K562 (cell line): ENCODE results near the gene PERP. TPM values are rescaled to one million over a fixed set of nuclear protein-coding genes. Genes with fewer than 3 reads are reported as not detected.

ENCODE experiments used
- ATAC-seq: fragments of 200-7000 bp; cut with Tn5 transposase; 3 replicates; pipeline ENCODE4 v1.9.1; 2020; ENCODE audit warnings: moderate library complexity
- BruUV-seq: library from RNA; stranded (reverse); fragments of 400-500 nt; replicated peaks from 2 replicates; lab custom pipeline; 2021; lab: Mats Ljungman, UMichigan
- CTCF ChIA-PET: fragments of 300-600 bp; formaldehyde crosslinking; extraction: SDS; loops from one replicate; lab custom pipeline; 2021; ENCODE audit warnings: low intra/inter-chr PET ratio; lab: Yijun Ruan, JAX
- POLR2A ChIA-PET: fragments of 300-600, 350-650 bp; sonication (Branson Sonifier 250); formaldehyde crosslinking; extraction: SDS; loops from one replicate; lab custom pipeline; 2021; ENCODE audit warnings: antibody characterized with exemption, inconsistent platforms; lab: Yijun Ruan, JAX
- DNase-seq, 4 experiments: peaks; one replicate each; pipeline versions ENCODE4 v3.0.0 to v3.0.0-alpha.2; 2011 to 2018; ENCODE audit warnings: low spot score in 3 of 4, mixed read lengths in 3 of 4; ENCODE audit errors: extremely low read depth in 1 of 4
- FAIRE-seq: peaks from 2 replicates; lab custom pipeline; 2011; peaks lifted over from hg19 to GRCh38; lab: Jason Lieb, UNC
- H2AFZ ChIP-seq: 2 replicates; pipeline ENCODE4 v1.6.0; 2011; ENCODE audit warnings: low read depth, low read length, control low read depth, inconsistent platforms
- H3K27ac ChIP-seq: fragments of 200-600 bp; 3 replicates; pipeline ENCODE4 v1.8.0; 2011; ENCODE audit warnings: low read depth, mild to moderate bottlenecking, control low read depth, inconsistent platforms, low read length, moderate library complexity, mixed read lengths; ENCODE audit errors: extremely low read depth
- H3K27me3 ChIP-seq, 2 experiments: fragments of 300-600 bp in 1 of 2; 2 replicates in 1 of 2; 3 replicates in 1 of 2; pipeline versions ENCODE4 v1.6.0 to v1.8.0; 2011; ENCODE audit warnings: inconsistent platforms in 2 of 2, low read length in 2 of 2, mild to moderate bottlenecking in 1 of 2, mixed read lengths in 1 of 2, moderate library complexity in 1 of 2; ENCODE audit not compliant: control insufficient read depth in 2 of 2, insufficient read depth in 2 of 2
- H3K36me3 ChIP-seq: fragments of 300-600 bp; 3 replicates; pipeline ENCODE4 v1.8.0; 2011; ENCODE audit warnings: mild to moderate bottlenecking, low read length, inconsistent platforms; ENCODE audit not compliant: control insufficient read depth, insufficient read depth
- H3K4me1 ChIP-seq, 2 experiments: fragments of 200-600 bp in 1 of 2; replicated peaks in 1 of 2; 2 replicates in 1 of 2; 3 replicates in 1 of 2; pipeline versions ENCODE4 v1.5.1 to v1.8.0; 2011; ENCODE audit warnings: inconsistent platforms in 2 of 2, low read length in 2 of 2, mild to moderate bottlenecking in 1 of 2, mixed read lengths in 1 of 2, moderate library complexity in 1 of 2; ENCODE audit not compliant: control insufficient read depth in 2 of 2, insufficient read depth in 2 of 2
- H3K4me2 ChIP-seq: 2 replicates; pipeline ENCODE4 v1.6.1; 2011; ENCODE audit warnings: low read length, control low read depth, inconsistent platforms, mixed read lengths; ENCODE audit not compliant: insufficient read depth
- H3K4me3 ChIP-seq: fragments of 200-600 bp; sonication (generic), shearing (Covaris generic); 2 replicates; pipeline ENCODE4 v1.5.1; 2016; ENCODE audit warnings: control low read depth, inconsistent platforms
- H3K79me2 ChIP-seq: fragments of 200-600 bp; 3 replicates; pipeline ENCODE4 v1.8.0; 2011; ENCODE audit warnings: low read length, inconsistent platforms; ENCODE audit not compliant: control insufficient read depth, insufficient read depth
- H3K9ac ChIP-seq, 2 experiments: 2 replicates each; pipeline versions ENCODE4 v1.6.0 to v1.6.1; 2011; ENCODE audit warnings: low read depth in 2 of 2, low read length in 2 of 2, control low read depth in 1 of 2, inconsistent platforms in 1 of 2, mild to moderate bottlenecking in 1 of 2, mixed read lengths in 1 of 2; ENCODE audit not compliant: insufficient read depth in 1 of 2
- H3K9me1 ChIP-seq: one replicate; pipeline ENCODE4 v1.6.0; 2011; ENCODE audit warnings: inconsistent platforms, mild to moderate bottlenecking, low read length, moderate library complexity; ENCODE audit not compliant: control insufficient read depth, insufficient read depth
- H3K9me3 ChIP-seq: replicated peaks from 2 replicates; pipeline ENCODE4 v1.5.1; 2011; ENCODE audit warnings: low read depth, low read length, inconsistent platforms; ENCODE audit not compliant: control insufficient read depth, insufficient read depth
- H4K20me1 ChIP-seq: replicated peaks from 2 replicates; pipeline ENCODE4 v1.6.1; 2011; ENCODE audit warnings: low read length, inconsistent platforms, mixed read lengths; ENCODE audit not compliant: control insufficient read depth, insufficient read depth
- CREBBP ChIP-seq: IDR thresholded peaks from one replicate; pipeline ENCODE4 v1.6.1; 2012; ENCODE audit warnings: low read depth, mild to moderate bottlenecking, control low read depth, inconsistent platforms, low read length
- DMBX1 ChIP-seq: fragments of 250-450 bp; sonication (Bioruptor Pico); IDR thresholded peaks from 2 replicates; pipeline ENCODE4 v1.8.0; 2022; ENCODE audit warnings: inconsistent platforms, mild to moderate bottlenecking, moderate library complexity, borderline replicate concordance
- GATAD2A ChIP-seq: fragments of 450-650 bp; IDR thresholded peaks from 2 replicates; pipeline ENCODE4 v1.6.1; 2017
- HDAC3 ChIP-seq: fragments of 450-650 bp; IDR thresholded peaks from 2 replicates; pipeline ENCODE4 v1.6.1; 2018; ENCODE audit warnings: borderline replicate concordance, mild to moderate bottlenecking, moderate library complexity; ENCODE audit not compliant: partially characterized antibody
- MAZ ChIP-seq, 2 experiments: fragments of 450-650 bp in 1 of 2; sonication (generic) in 1 of 2; formaldehyde crosslinking; IDR thresholded peaks in 1 of 2; conservative IDR thresholded peaks in 1 of 2; 2 replicates each; pipeline versions ENCODE4 v1.4.0 to v1.5.0; 2020; ENCODE audit warnings: mild to moderate bottlenecking in 1 of 2, missing genetic modification reagents in 1 of 2
- NR3C1 ChIP-seq: sonication (generic); formaldehyde crosslinking; IDR thresholded peaks from 2 replicates; pipeline ENCODE4 v1.8.1; 2022; ENCODE audit warnings: missing genetic modification reagents
- POLR2AphosphoS2 ChIP-seq: IDR thresholded peaks from 2 replicates; pipeline ENCODE4 v1.6.1; 2012; ENCODE audit warnings: low read length, improper control_type of control experiment
- POLR3A ChIP-seq: IDR thresholded peaks from 2 replicates; pipeline ENCODE4 v1.6.1; 2011; ENCODE audit warnings: borderline replicate concordance, mild to moderate bottlenecking, moderate library complexity; ENCODE audit not compliant: insufficient read length, insufficient read depth; ENCODE audit errors: extremely low read depth
- ZNF217 ChIP-seq: sonication (generic); formaldehyde crosslinking; IDR thresholded peaks from 2 replicates; pipeline ENCODE4 v1.8.0; 2022; ENCODE audit warnings: mild to moderate bottlenecking, missing genetic modification reagents
- ZNF311 ChIP-seq: fragments of 250-450 bp; sonication (Bioruptor Pico); IDR thresholded peaks from 2 replicates; pipeline ENCODE4 v1.4.0; 2020; ENCODE audit warnings: mild to moderate bottlenecking, moderate library complexity
- ZNF561 ChIP-seq: fragments of 450-650 bp; formaldehyde crosslinking; conservative IDR thresholded peaks from 2 replicates; pipeline ENCODE4 v1.4.0; 2020; ENCODE audit warnings: mild to moderate bottlenecking, moderate library complexity
- ZNF717 ChIP-seq: fragments of 250-450 bp; sonication (Bioruptor Pico); IDR thresholded peaks from 2 replicates; pipeline ENCODE4 v1.5.0; 2021
- WGBS: fragments of 100-300 bp; shearing (Covaris generic); methylation state at CpG from one replicate; pipeline ENCODE4 v1.1.6; 2016; ENCODE audit warnings: low coverage, mixed read lengths; ENCODE audit not compliant: insufficient coverage; ENCODE audit errors: missing lambda C conversion rate; 5-methylcytosine and 5-hydroxymethylcytosine counted together
- in situ Hi-C: fragments of 300-500 bp; cut with MboI; formaldehyde crosslinking; loops from 4 replicates; pipeline ENCODE4 v1.15.0; 2018; ENCODE audit warnings: inconsistent platforms, mixed read lengths
- intact Hi-C: fragments of 100-400 bp; cut with micrococcal nuclease; formaldehyde crosslinking; loops from 2 replicates; pipeline ENCODE4 v1.14.2; 2022
- polyA plus RNA-seq, 8 experiments: library from polyadenylated mRNA; depleted of rRNA in 4 of 8; stranded (reverse) in 5 of 8; unstranded in 3 of 8; fragments of >200 nt; fragmentation: Nextera tagmentation in 2 of 8; fragmentation: Illumina TruSeq in 1 of 8; extraction: Ambion mirVana in 2 of 8; extraction: Trizol in 1 of 8; gene quantifications; 2 replicates each; pipeline versions ENCODE4 v1.2.1 to v1.2.3, GENCODE V29; 2011 to 2014; ENCODE audit warnings: inconsistent platforms in 1 of 8, missing spikeins in 1 of 8
- total RNA-seq, 7 experiments: library from RNA; depleted of rRNA in 6 of 7; stranded (reverse); fragments of >200 nt in 6 of 7; fragmentation: Illumina TruSeq in 2 of 7; extraction: Trizol in 2 of 7; gene quantifications; 2 replicates each; pipeline versions ENCODE4 v1.2.1 to v1.2.3, GENCODE V29; 2011 to 2021; ENCODE audit warnings: low replicate concordance in 1 of 7
- TF ChIP-seq, protein P1 (sequence below): sonication (generic); IDR thresholded peaks from 2 replicates; pipeline ENCODE4 v1.6.1; 2016

PERP gene
- total and polyA plus RNA-seq, 9 of the 15 experiments (the other 6 are each of a cell fraction or from before 2014, with no cell fraction given): 0.01 to 0.27 (median 0.05) TPM; not detected in 2

DNA sequence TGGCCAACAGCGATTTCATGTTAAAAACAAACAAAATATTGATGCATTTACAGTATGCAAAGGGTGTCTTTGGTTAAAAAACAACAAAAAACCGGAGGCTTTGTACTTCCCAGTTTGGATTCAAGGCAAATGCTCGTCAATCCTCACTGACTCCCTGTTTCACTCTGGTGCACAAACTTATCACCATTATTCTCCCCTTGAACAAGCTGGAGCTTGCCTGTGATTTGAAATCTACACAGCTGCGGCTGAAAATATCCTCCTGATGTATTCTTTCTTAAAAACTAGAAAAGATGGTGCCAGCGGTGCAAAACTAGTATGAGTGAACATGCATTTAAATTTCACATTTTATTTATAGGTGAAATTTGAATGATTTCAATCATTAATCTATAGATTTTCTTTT lies 3.3 kb downstream of the PERP start:
- BruUV-seq: no TSS peak
- TF ChIP-seq GATAD2A (no peak), POLR2AphosphoS2 (no peak), POLR3A (no peak), ZNF311 (CRISPR knock-in tag) (no peak), DMBX1 (CRISPR knock-in tag) (no peak), ZNF561 (CRISPR knock-in tag) (no peak), CREBBP (no peak), HDAC3 (no peak), MAZ (CRISPR knock-in tag; conservative IDR thresholded peaks at IDR 0.05 in 1 of 2, IDR thresholded peaks at IDR 0.05 in 1 of 2) (no peak), NR3C1 (CRISPR knock-in tag) (no peak), ZNF717 (no peak), ZNF217 (CRISPR knock-in tag) (no peak)
- TF ChIP-seq, protein P1, sequence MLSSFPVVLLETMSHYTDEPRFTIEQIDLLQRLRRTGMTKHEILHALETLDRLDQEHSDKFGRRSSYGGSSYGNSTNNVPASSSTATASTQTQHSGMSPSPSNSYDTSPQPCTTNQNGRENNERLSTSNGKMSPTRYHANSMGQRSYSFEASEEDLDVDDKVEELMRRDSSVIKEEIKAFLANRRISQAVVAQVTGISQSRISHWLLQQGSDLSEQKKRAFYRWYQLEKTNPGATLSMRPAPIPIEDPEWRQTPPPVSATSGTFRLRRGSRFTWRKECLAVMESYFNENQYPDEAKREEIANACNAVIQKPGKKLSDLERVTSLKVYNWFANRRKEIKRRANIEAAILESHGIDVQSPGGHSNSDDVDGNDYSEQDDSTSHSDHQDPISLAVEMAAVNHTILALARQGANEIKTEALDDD: no peak
- no peak for ATAC-seq
- Histone ChIP-seq H2AFZ (no peak overlapping the region), H3K79me2 (no peaks in the 10 kb centered on the region), H3K36me3 (no peaks in the 10 kb centered on the region), H3K9me1 (no peaks in the 10 kb centered on the region), H3K27me3 (peaks cover 44 to 61% of the 10 kb centered on the region in 2 experiments), H3K9ac (no peak overlapping the region), H3K4me3 (no peak overlapping the region), H3K9me3 (no peaks in the 10 kb centered on the region), H4K20me1 (no peaks in the 10 kb centered on the region; the same call in 1 of the 2 replicates), H3K4me1 (peaks cover 0 to 12% of the 10 kb centered on the region in 2 experiments; a peak in 2 of 5 replicates), H3K4me2 (no peak overlapping the region), H3K27ac (no peak overlapping the region)
- no peak for DNase-seq
- ChIA-PET POLR2A (interaction anchor here (0.7 kb wide), 1 partner anchor 1852 kb away, joined by 3 read pairs; no protein-coding TSS in a partner anchor), CTCF (no interaction called here)
- in situ Hi-C loops (no loop called here), intact Hi-C loops (loop anchor here (10.0 kb wide), 1 partner anchor 829 kb away; no protein-coding TSS in a partner anchor)
- FAIRE-seq: no peak
- WGBS: under 1% methylated on average over 5 of the region's 5 CpGs
